ENCODE data around the gene KCNE4.

DNA sequence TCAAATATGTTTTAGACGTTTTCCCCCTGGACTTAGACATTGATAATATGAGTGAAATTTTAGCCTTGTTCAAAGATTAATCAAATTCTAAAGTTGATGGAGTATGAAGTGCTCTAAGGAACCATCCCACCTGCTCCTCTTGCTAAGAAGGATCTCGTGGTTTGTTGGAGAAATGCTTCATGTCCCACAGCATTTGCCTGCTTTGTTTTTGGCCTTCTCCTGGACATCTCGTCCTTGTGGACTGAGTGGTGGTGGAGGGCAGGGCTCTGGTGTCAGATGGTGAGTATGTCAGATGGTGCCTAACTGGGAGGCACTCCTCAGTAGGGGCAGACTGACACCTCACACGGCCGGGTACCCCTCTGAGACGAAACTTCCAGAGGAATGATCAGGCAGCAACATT lies 39.7 kb upstream of the KCNE4 start:
- TF ChIP-seq, protein P1, sequence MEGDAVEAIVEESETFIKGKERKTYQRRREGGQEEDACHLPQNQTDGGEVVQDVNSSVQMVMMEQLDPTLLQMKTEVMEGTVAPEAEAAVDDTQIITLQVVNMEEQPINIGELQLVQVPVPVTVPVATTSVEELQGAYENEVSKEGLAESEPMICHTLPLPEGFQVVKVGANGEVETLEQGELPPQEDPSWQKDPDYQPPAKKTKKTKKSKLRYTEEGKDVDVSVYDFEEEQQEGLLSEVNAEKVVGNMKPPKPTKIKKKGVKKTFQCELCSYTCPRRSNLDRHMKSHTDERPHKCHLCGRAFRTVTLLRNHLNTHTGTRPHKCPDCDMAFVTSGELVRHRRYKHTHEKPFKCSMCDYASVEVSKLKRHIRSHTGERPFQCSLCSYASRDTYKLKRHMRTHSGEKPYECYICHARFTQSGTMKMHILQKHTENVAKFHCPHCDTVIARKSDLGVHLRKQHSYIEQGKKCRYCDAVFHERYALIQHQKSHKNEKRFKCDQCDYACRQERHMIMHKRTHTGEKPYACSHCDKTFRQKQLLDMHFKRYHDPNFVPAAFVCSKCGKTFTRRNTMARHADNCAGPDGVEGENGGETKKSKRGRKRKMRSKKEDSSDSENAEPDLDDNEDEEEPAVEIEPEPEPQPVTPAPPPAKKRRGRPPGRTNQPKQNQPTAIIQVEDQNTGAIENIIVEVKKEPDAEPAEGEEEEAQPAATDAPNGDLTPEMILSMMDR (IDR thresholded peaks at IDR 0.05) = no peak
- no peak for TF ChIP-seq ZFX (IDR thresholded peaks at IDR 0.05; ENCODE audit: borderline replicate concordance)
